GM13976 (cell line): ENCODE data around the gene RTKN.

Source experiments
- DNase-seq: peaks from one replicate; pipeline ENCODE4 v3.0.0; 2012; ENCODE audit warnings: low spot score
- in situ Hi-C: fragments of 300-500 bp; cut with MboI; formaldehyde crosslinking; loops from one replicate; pipeline ENCODE4 v1.12.0; 2022; ENCODE audit warnings: low sequenced_read_pairs, mixed read lengths, inconsistent platforms; ENCODE audit not compliant: unreplicated experiment
- TF ChIP-seq, protein P1 (sequence below): IDR thresholded peaks from 2 replicates; pipeline ENCODE4 v1.5.1; 2012; ENCODE audit warnings: borderline replicate concordance, mild to moderate bottlenecking; ENCODE audit not compliant: insufficient read depth; ENCODE audit errors: extremely low read depth, missing control alignments, control extremely low read depth

The RTKN gene

DNA sequence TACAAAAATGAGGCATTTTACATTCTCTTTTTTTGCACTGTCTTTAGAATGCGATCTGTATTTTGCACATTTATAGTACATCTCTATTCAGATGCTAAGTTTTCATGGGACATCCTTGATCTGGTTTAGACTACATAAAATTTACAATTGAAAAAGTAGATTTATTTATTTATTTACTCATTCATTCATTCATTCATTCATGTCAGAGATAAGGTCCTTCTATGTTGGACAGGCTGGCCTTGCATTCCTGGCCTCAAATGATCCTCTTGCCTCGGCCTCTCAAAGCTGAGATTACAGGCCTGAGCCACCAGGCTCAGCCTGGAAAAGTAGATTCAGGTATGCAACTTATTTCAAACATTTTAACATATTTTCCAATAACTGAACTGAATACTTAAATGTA is 45.6 kb downstream of the RTKN start:
- TF ChIP-seq, protein P1, sequence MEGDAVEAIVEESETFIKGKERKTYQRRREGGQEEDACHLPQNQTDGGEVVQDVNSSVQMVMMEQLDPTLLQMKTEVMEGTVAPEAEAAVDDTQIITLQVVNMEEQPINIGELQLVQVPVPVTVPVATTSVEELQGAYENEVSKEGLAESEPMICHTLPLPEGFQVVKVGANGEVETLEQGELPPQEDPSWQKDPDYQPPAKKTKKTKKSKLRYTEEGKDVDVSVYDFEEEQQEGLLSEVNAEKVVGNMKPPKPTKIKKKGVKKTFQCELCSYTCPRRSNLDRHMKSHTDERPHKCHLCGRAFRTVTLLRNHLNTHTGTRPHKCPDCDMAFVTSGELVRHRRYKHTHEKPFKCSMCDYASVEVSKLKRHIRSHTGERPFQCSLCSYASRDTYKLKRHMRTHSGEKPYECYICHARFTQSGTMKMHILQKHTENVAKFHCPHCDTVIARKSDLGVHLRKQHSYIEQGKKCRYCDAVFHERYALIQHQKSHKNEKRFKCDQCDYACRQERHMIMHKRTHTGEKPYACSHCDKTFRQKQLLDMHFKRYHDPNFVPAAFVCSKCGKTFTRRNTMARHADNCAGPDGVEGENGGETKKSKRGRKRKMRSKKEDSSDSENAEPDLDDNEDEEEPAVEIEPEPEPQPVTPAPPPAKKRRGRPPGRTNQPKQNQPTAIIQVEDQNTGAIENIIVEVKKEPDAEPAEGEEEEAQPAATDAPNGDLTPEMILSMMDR, result no peak
- DNase-seq, result no peak
- in situ Hi-C loops, result no loop called here

DNA sequence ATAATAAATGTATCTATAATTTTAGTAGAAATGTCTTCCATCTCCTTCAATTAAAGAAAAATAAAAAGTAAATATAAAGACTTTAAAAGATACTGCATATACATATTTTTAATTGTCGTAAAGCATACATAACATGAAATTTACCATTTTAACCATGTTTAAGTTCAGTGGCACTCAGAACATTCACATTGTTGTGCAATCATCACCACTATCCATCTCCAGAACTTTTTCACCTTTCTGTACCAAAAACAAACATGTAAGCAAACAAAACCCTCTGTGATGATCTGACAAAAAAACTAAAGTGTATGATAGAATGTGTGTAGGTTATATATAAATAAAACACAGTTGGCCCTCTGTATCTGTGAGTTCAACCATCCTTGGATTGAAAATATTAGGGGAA is 48.2 kb downstream of the RTKN start:
- DNase-seq, result no peak
- in situ Hi-C loops, result no loop called here
- TF ChIP-seq, protein P1, result no peak

DNA sequence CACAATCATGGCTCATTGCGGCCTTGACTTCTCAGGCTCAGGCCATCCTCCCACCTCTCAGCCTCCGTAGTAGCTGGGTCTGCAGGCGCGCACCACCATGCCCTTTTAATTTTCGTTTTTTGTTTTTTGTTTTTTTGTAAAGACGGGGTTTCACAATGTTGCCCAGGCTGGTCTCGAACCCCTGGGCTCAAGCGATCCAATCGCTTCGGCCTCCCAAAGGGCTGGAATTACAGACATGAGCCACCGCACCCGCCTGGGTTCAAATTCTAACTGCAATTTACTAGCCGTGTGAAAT is 49.3 kb downstream of the RTKN start:
- DNase-seq, result no peak
- TF ChIP-seq, protein P1, result no peak
- in situ Hi-C loops, result no loop called here

DNA sequence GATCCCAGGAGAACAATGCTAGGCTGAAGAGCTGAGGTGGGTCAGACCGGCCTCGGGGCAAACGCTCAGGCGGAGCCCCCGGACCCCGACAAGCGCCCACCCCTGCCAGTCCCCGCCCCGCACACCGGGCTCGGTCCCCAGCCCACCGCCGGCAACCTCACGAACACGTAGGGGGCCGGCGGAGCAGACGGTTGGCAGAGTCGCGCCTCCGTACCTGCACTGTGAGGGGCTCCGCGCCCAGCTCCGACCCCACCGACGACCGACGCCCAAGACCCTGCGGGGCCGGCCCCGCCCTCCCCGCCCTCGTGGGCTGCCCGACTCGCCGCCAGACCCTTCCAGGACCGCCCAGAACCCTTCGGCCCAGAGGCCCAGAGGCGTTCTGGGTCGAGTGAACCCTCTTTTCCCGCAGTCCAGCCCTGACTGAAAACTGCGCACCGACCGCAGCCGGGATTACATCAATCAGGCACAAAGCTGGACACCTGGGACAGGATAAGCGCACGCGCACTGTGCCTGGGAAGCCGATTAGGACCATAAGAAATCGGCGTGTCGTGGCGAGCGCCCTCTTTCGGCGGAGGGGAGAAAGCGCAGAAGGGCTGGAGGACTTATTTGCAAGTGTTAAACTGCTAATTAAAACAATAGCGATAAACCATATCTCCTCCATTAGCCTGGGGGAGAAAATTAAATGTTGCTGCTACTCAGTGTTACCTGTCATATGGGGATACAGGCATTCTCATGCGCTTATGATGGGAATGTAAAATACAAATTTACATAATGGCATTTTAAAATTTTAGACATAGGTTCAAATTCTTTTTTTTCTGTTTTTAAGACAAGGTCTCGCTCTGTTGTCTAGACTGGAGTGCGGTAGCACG is 49.9 kb downstream of the RTKN start:
- in situ Hi-C loops, result no loop called here
- TF ChIP-seq, protein P1, result peak; percentile 97
- DNase-seq, result peak; percentile 95

DNA sequence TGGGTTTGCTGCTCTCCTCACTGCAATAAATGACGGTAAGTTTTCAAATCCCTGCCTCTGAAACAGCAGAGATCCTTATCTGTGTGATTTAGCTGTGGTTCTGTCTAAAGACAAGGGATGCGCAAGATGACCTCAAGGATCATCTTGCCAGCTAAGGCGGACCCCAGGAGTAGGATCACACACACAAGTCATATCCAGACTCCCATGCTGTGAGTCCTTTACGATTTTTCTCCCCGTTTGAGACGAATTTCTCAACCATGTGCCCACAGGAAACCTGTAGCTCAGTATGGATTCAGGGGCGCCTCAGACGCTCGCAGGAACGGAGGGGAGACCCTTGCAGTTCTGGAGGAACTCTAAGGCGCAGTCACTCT is 50.5 kb downstream of the RTKN start:
- in situ Hi-C loops, result no loop called here
- TF ChIP-seq, protein P1, result no peak
- DNase-seq, result no peak

DNA sequence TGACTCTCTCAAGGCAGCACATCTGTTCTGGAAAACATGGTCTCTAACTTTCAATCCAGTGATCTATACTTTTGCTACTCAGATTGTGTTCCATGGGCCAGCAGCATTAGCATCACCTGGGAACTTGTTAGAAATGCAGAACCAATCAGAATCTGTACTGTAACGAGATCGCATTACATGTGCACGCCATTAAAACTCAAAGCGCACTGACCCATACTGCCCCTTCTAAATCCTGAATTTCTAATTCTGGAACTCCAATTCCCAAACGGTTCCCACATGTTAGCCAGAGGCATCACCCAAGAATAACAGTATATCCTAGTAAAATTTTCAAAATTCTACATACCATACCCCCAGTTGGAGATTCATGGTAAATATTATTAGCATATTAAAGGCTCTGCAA is 51.1 kb downstream of the RTKN start:
- DNase-seq, result no peak
- in situ Hi-C loops, result no loop called here
- TF ChIP-seq, protein P1, result no peak
